H9 (cell line): ENCODE measurements around the gene CLK3. TPM values are rescaled to one million over a fixed set of nuclear protein-coding genes. Genes with fewer than 3 reads are reported as not detected.
"Not testable (repeated sequence)": the region's sequence is repeated elsewhere in the genome, so short reads cannot be mapped to it uniquely, and the experiment has no call there.

Experiments
- DNase-seq: peaks from one replicate; pipeline ENCODE4 v3.0.0-alpha.2; 2017
- H2AFZ ChIP-seq: one replicate; pipeline ENCODE4 v1.6.1; 2013; ENCODE audit warnings: mild to moderate bottlenecking, low read length, control low read depth, moderate library complexity
- H2AK5ac ChIP-seq: 2 replicates; pipeline ENCODE4 v1.6.1; 2013; ENCODE audit warnings: low read length, control low read depth, mixed read lengths; ENCODE audit not compliant: insufficient read length
- H2BK120ac ChIP-seq: one replicate; pipeline ENCODE4 v1.6.1; 2013; ENCODE audit warnings: low read depth, mild to moderate bottlenecking, low read length, control low read depth, inconsistent platforms; ENCODE audit not compliant: poor library complexity, severe bottlenecking
- H2BK12ac ChIP-seq: 2 replicates; pipeline ENCODE4 v1.6.1; 2013; ENCODE audit warnings: low read length, control low read depth, mixed read lengths, low read depth; ENCODE audit not compliant: insufficient read length
- H2BK15ac ChIP-seq: 2 replicates; pipeline ENCODE4 v1.6.1; 2013; ENCODE audit warnings: low read depth, low read length, control low read depth
- H2BK20ac ChIP-seq: one replicate; pipeline ENCODE4 v1.6.1; 2013; ENCODE audit warnings: low read depth, mild to moderate bottlenecking, low read length, control low read depth, inconsistent platforms; ENCODE audit not compliant: poor library complexity, severe bottlenecking
- H2BK5ac ChIP-seq: 2 replicates; pipeline ENCODE4 v1.6.1; 2013; ENCODE audit warnings: low read length, control low read depth, mixed read lengths; ENCODE audit not compliant: insufficient read length
- H3K14ac ChIP-seq: 2 replicates; pipeline ENCODE4 v1.6.1; 2013; ENCODE audit warnings: low read length, control low read depth; ENCODE audit not compliant: insufficient read depth
- H3K18ac ChIP-seq: 2 replicates; pipeline ENCODE4 v1.6.1; 2013; ENCODE audit warnings: low read depth, mild to moderate bottlenecking, mixed read lengths, low read length, control low read depth; ENCODE audit not compliant: insufficient read length
- H3K23ac ChIP-seq: 2 replicates; pipeline ENCODE4 v1.6.1; 2013; ENCODE audit warnings: low read length, control low read depth, mixed read lengths, low read depth; ENCODE audit not compliant: insufficient read length
- H3K23me2 ChIP-seq: 2 replicates; pipeline ENCODE4 v1.6.1; 2013; ENCODE audit warnings: low read depth, mild to moderate bottlenecking, mixed read lengths, low read length, control low read depth; ENCODE audit not compliant: insufficient read length, poor library complexity, severe bottlenecking
- H3K27ac ChIP-seq: 2 replicates; pipeline ENCODE4 v1.5.1; 2013; ENCODE audit warnings: low read length, control low read depth, mixed read lengths, low read depth; ENCODE audit not compliant: insufficient read length
- H3K27me3 ChIP-seq: 2 replicates; pipeline ENCODE4 v1.6.1; 2013; ENCODE audit warnings: low read length, control low read depth, inconsistent platforms; ENCODE audit not compliant: insufficient read depth
- H3K4ac ChIP-seq: 2 replicates; pipeline ENCODE4 v1.6.1; 2013; ENCODE audit warnings: low read depth, mild to moderate bottlenecking, control low read depth, inconsistent platforms, low read length, moderate library complexity
- H3K4me1 ChIP-seq: 2 replicates; pipeline ENCODE4 v1.6.1; 2013; ENCODE audit warnings: low read length, control low read depth, inconsistent platforms; ENCODE audit not compliant: insufficient read depth
- H3K4me2 ChIP-seq: 2 replicates; pipeline ENCODE4 v1.6.1; 2013; ENCODE audit warnings: low read length, control low read depth, mixed read lengths; ENCODE audit not compliant: insufficient read length, insufficient read depth
- H3K56ac ChIP-seq: 2 replicates; pipeline ENCODE4 v1.6.1; 2013; ENCODE audit warnings: low read depth, mild to moderate bottlenecking, mixed read lengths, low read length, control low read depth; ENCODE audit not compliant: insufficient read length
- H3K79me1 ChIP-seq: 2 replicates; pipeline ENCODE4 v1.6.1; 2013; ENCODE audit warnings: low read depth, mild to moderate bottlenecking, moderate library complexity, low read length, control low read depth, inconsistent platforms; ENCODE audit not compliant: insufficient read depth, poor library complexity, severe bottlenecking
- H3K79me2 ChIP-seq: 2 replicates; pipeline ENCODE4 v1.6.1; 2013; ENCODE audit warnings: low read length, control low read depth, inconsistent platforms; ENCODE audit not compliant: insufficient read depth
- H3K9ac ChIP-seq: 2 replicates; pipeline ENCODE4 v1.6.1; 2013; ENCODE audit warnings: low read length, control low read depth, mixed read lengths; ENCODE audit not compliant: insufficient read length; ENCODE audit errors: extremely low read depth
- H3K9me3 ChIP-seq: one replicate; pipeline ENCODE4 v1.6.1; 2013; ENCODE audit warnings: low read depth, low read length, inconsistent platforms; ENCODE audit not compliant: control insufficient read depth
- H3T11ph ChIP-seq: one replicate; pipeline ENCODE4 v1.6.1; 2013; ENCODE audit warnings: mild to moderate bottlenecking, low read length, control low read depth, inconsistent platforms
- H4K20me1 ChIP-seq: one replicate; pipeline ENCODE4 v1.6.1; 2013; ENCODE audit not compliant: control insufficient read depth, insufficient read length, insufficient read depth
- H4K5ac ChIP-seq: 2 replicates; pipeline ENCODE4 v1.6.1; 2013; ENCODE audit warnings: low read depth, mild to moderate bottlenecking, mixed read lengths, low read length, control low read depth; ENCODE audit not compliant: insufficient read length
- H4K8ac ChIP-seq: replicated peaks from 2 replicates; pipeline ENCODE4 v1.6.1; 2013; ENCODE audit warnings: low read length, control low read depth, mixed read lengths, low read depth; ENCODE audit not compliant: insufficient read length
- H4K91ac ChIP-seq: 2 replicates; pipeline ENCODE4 v1.6.1; 2013; ENCODE audit warnings: low read depth, mild to moderate bottlenecking, moderate library complexity, mixed read lengths, low read length, control low read depth; ENCODE audit not compliant: insufficient read length
- H3K27ac Mint-ChIP-seq, 3 experiments: 2 replicates in 2 of 3; 3 replicates in 1 of 3; pipeline ENCODE4 v1.8.0; 2020 to 2021; ENCODE audit warnings: mixed read lengths in 3 of 3, mild to moderate bottlenecking in 1 of 3, moderate library complexity in 1 of 3
- H3K27me3 Mint-ChIP-seq: 2 replicates; pipeline ENCODE4 v1.8.0; 2021; ENCODE audit warnings: low read depth, mild to moderate bottlenecking, moderate library complexity, mixed read lengths
- H3K36me3 Mint-ChIP-seq, 3 experiments: 2 replicates in 2 of 3; 3 replicates in 1 of 3; pipeline ENCODE4 v1.8.0; 2020 to 2021; ENCODE audit warnings: low read depth in 3 of 3, mixed read lengths in 3 of 3; ENCODE audit not compliant: insufficient read depth in 1 of 3
- H3K4me1 Mint-ChIP-seq, 2 experiments: 2 replicates each; pipeline ENCODE4 v1.8.0; 2020; ENCODE audit warnings: mixed read lengths in 2 of 2
- H3K4me3 Mint-ChIP-seq, 2 experiments: 2 replicates in 1 of 2; 3 replicates in 1 of 2; pipeline ENCODE4 v1.8.0; 2020 to 2021; ENCODE audit warnings: mild to moderate bottlenecking in 2 of 2, mixed read lengths in 2 of 2, moderate library complexity in 1 of 2
- H3K9me3 Mint-ChIP-seq, 2 experiments: 2 replicates in 1 of 2; 3 replicates in 1 of 2; pipeline ENCODE4 v1.8.0; 2020; ENCODE audit warnings: mild to moderate bottlenecking in 2 of 2, mixed read lengths in 2 of 2, moderate library complexity in 1 of 2
- CTCF ChIP-seq: fragments of 200-600 bp; sonication (generic); conservative IDR thresholded peaks from 3 replicates; pipeline ENCODE4 v1.8.0; 2021; ENCODE audit warnings: antibody characterized with exemption, mild to moderate bottlenecking
- WGBS: extraction: QIAGEN DNeasy Blood & Tissue Kit; methylation state at CpG from one replicate; pipeline ENCODE4 v1.1.7; 2013; ENCODE audit warnings: missing lambda C conversion rate, low lambda C conversion rate, mixed read lengths; ENCODE audit not compliant: insufficient read length; ENCODE audit errors: extremely low coverage; 5-methylcytosine and 5-hydroxymethylcytosine counted together
- total RNA-seq: library from RNA; stranded (reverse); gene quantifications from 2 replicates; pipeline ENCODE4 v1.2.1, GENCODE V29; 2021

Gene CLK3
- total RNA-seq, 1 experiment from 2014 or later: 40.8 TPM

GRCh38 chr15:74595271-74595670, 20.4 kb upstream of the CLK3 start:
- Histone ChIP-seq H4K91ac (no peak overlapping the region), H3K27me3 (no peaks in the 10 kb centered on the region; the same call in 1 of the 2 replicates), H3K4me2 (no peak overlapping the region), H4K20me1 (no peaks in the 10 kb centered on the region), H3K79me1 (no peaks in the 10 kb centered on the region), H3K79me2 (no peaks in the 10 kb centered on the region), H4K5ac (no peak overlapping the region), H3K23ac (no peak overlapping the region), H2AK5ac (no peak overlapping the region), H2AFZ (no peak overlapping the region), H3K9ac (no peak overlapping the region), H4K8ac (no peak overlapping the region), H2BK120ac (no peak overlapping the region), H2BK5ac (no peak overlapping the region), H3K27ac (no peak overlapping the region), H3K56ac (no peak overlapping the region), H3T11ph (no peak overlapping the region), H3K14ac (no peak overlapping the region; the same call in 1 of the 2 replicates), H3K9me3 (no peaks in the 10 kb centered on the region), H3K23me2 (no peaks in the 10 kb centered on the region), H3K18ac (no peak overlapping the region), H3K4ac (no peak overlapping the region), H2BK12ac (no peak overlapping the region), H2BK15ac (no peak overlapping the region), H3K4me1 (no peaks in the 10 kb centered on the region), H2BK20ac (no peak overlapping the region)
- WGBS: no CpG with 5 or more reads among the region's 5 CpGs
- H3K4me3 Mint-ChIP-seq: no peak overlapping the region
- no peak for DNase-seq
- TF ChIP-seq CTCF: no peak
- H3K27ac Mint-ChIP-seq: no peak overlapping the region
- no peaks in the 10 kb centered on the region; a peak in 1 of 5 replicates for H3K9me3 Mint-ChIP-seq
- peaks cover 9 to 20% of the 10 kb centered on the region in 2 experiments for H3K4me1 Mint-ChIP-seq
- H3K36me3 Mint-ChIP-seq: peaks cover 42 to 81% (median 78%) of the 10 kb centered on the region in 3 experiments
- no peaks in the 10 kb centered on the region for H3K27me3 Mint-ChIP-seq

- not testable (repeated sequence) for H3K27me3 ChIP-seq, H3K9me3 Mint-ChIP-seq, H2BK20ac ChIP-seq, H4K91ac ChIP-seq, H3K79me1 ChIP-seq, H3K23ac ChIP-seq, H3K4me3 Mint-ChIP-seq, H4K5ac ChIP-seq, H2BK15ac ChIP-seq, H3K18ac ChIP-seq, H4K8ac ChIP-seq, H3K9me3 ChIP-seq, H3K4me2 ChIP-seq, H2BK12ac ChIP-seq, H2BK120ac ChIP-seq, H3K9ac ChIP-seq, H3K79me2 ChIP-seq, H3K14ac ChIP-seq, H3K23me2 ChIP-seq, H3K4me1 ChIP-seq, H3K4ac ChIP-seq, DNase-seq, H2AK5ac ChIP-seq, H3K27ac ChIP-seq, H3T11ph ChIP-seq, H3K56ac ChIP-seq, H3K27me3 Mint-ChIP-seq, H2AFZ ChIP-seq, H2BK5ac ChIP-seq, H4K20me1 ChIP-seq
- peak overlapping the region in 1 of 3 experiments; percentile 79; a peak in 1 of 7 replicates for H3K27ac Mint-ChIP-seq
- peaks cover 9 to 20% of the 10 kb centered on the region in 2 experiments for H3K4me1 Mint-ChIP-seq
- WGBS: no CpG with 5 or more reads among the region's 11 CpGs
- H3K36me3 Mint-ChIP-seq: peaks cover 29 to 67% (median 63%) of the 10 kb centered on the region in 3 experiments
Measured at GRCh38 chr15:74596736-74597135, 18.9 kb upstream of the CLK3 start.
